Measurements from ENCODE around the gene DYRK1A. TPM values are rescaled to one million over a fixed set of nuclear protein-coding genes. Genes with fewer than 3 reads are reported as not detected.

The DYRK1A gene
- polyA plus RNA-seq, 1 donor (not counting 4 experiments of a cell fraction or from before 2014, with no cell fraction given): 25.3 TPM

- Histone ChIP-seq H3K9me3 (ENCODE audit: control insufficient read depth, low read depth, low read length) (no peaks in the 10 kb centered on the region), H3K27me3 (ENCODE audit: control insufficient read depth, extremely low read depth, insufficient read depth, low read length) (no peaks in the 10 kb centered on the region), H3K4me2 (ENCODE audit: control insufficient read depth, extremely low read depth, insufficient read depth, low read depth, low read length) (no peak overlapping the region), H4K20me1 (ENCODE audit: control insufficient read depth, extremely low read depth, insufficient read depth, low read length) (peaks cover 3% of the 10 kb centered on the region), H3K36me3 (ENCODE audit: control insufficient read depth in 2 of 2, extremely low read depth in 1 of 2, insufficient read depth in 2 of 2, low read length in 2 of 2) (peaks cover 0 to 9% of the 10 kb centered on the region in 2 experiments), H3K4me1 (ENCODE audit: control insufficient read depth, extremely low read depth, insufficient read depth, low read length) (no peaks in the 10 kb centered on the region), H3K4me3 (ENCODE audit: control insufficient read depth in 2 of 3, extremely low read depth in 1 of 3, insufficient read depth in 2 of 3, low read depth in 1 of 3, low read length in 3 of 3) (no peak overlapping the region), H3K79me2 (ENCODE audit: control insufficient read depth, insufficient read depth, low read length) (no peaks in the 10 kb centered on the region), H3K27ac (ENCODE audit: control insufficient read depth, insufficient read depth, low read length) (no peak overlapping the region), H3K9me1 (ENCODE audit: control insufficient read depth, extremely low read depth, insufficient read depth, low read length) (no peaks in the 10 kb centered on the region), H3K9ac (ENCODE audit: control insufficient read depth, extremely low read depth, insufficient read depth, low read length) (no peak overlapping the region), H2AFZ (ENCODE audit: control insufficient read depth, low read length) (no peak overlapping the region)
- dilution Hi-C loops (cut with MboI; ENCODE audit: extremely low pct_ligation_motif_present, low sequenced_read_pairs): no loop called here
- TF ChIP-seq CTCF (optimal IDR thresholded peaks at IDR 0.05 in 1 of 3, IDR thresholded peaks at IDR 0.05 in 1 of 3, conservative IDR thresholded peaks at IDR 0.05 in 1 of 3; ENCODE audit: extremely low read depth in 1 of 3, insufficient read depth in 2 of 3, low read length in 3 of 3) (no peak), EZH2 (IDR thresholded peaks at IDR 0.05; ENCODE audit: low read length) (no peak)
- DNase-seq (ENCODE audit: low read depth, low spot score) (no peak), FAIRE-seq (no peak)
These were observed 154.2 kb downstream of the DYRK1A start for GRCh38 chr21:37520801-37521200.

GRCh38 chr21:37521658-37522057, 155.1 kb downstream of the DYRK1A start:
- Histone ChIP-seq H3K9ac (ENCODE audit: control insufficient read depth, extremely low read depth, insufficient read depth, low read length) (no peak overlapping the region), H3K79me2 (ENCODE audit: control insufficient read depth, insufficient read depth, low read length) (no peaks in the 10 kb centered on the region), H3K9me1 (ENCODE audit: control insufficient read depth, extremely low read depth, insufficient read depth, low read length) (no peaks in the 10 kb centered on the region), H4K20me1 (ENCODE audit: control insufficient read depth, extremely low read depth, insufficient read depth, low read length) (peaks cover 3% of the 10 kb centered on the region), H3K4me2 (ENCODE audit: control insufficient read depth, extremely low read depth, insufficient read depth, low read depth, low read length) (no peak overlapping the region), H3K36me3 (ENCODE audit: control insufficient read depth in 2 of 2, extremely low read depth in 1 of 2, insufficient read depth in 2 of 2, low read length in 2 of 2) (peaks cover 0 to 1% of the 10 kb centered on the region in 2 experiments), H3K27ac (ENCODE audit: control insufficient read depth, insufficient read depth, low read length) (no peak overlapping the region), H3K4me1 (ENCODE audit: control insufficient read depth, extremely low read depth, insufficient read depth, low read length) (no peaks in the 10 kb centered on the region), H2AFZ (ENCODE audit: control insufficient read depth, low read length) (no peak overlapping the region), H3K9me3 (ENCODE audit: control insufficient read depth, low read depth, low read length) (no peaks in the 10 kb centered on the region), H3K4me3 (ENCODE audit: control insufficient read depth in 2 of 3, extremely low read depth in 1 of 3, insufficient read depth in 2 of 3, low read depth in 1 of 3, low read length in 3 of 3) (no peak overlapping the region), H3K27me3 (ENCODE audit: control insufficient read depth, extremely low read depth, insufficient read depth, low read length) (no peaks in the 10 kb centered on the region)
- TF ChIP-seq EZH2 (IDR thresholded peaks at IDR 0.05; ENCODE audit: low read length) (no peak), CTCF (optimal IDR thresholded peaks at IDR 0.05 in 1 of 3, IDR thresholded peaks at IDR 0.05 in 1 of 3, conservative IDR thresholded peaks at IDR 0.05 in 1 of 3; ENCODE audit: extremely low read depth in 1 of 3, insufficient read depth in 2 of 3, low read length in 3 of 3) (no peak)
- no peak for FAIRE-seq
- dilution Hi-C loops (cut with MboI; ENCODE audit: extremely low pct_ligation_motif_present, low sequenced_read_pairs): no loop called here
- DNase-seq (ENCODE audit: low read depth, low spot score): no peak
